ENCODE measurements around the gene SYK.
"Not testable (repeated sequence)": the region's sequence is repeated elsewhere in the genome, so short reads cannot be mapped to it uniquely, and the experiment has no call there.

SYK gene

DNA sequence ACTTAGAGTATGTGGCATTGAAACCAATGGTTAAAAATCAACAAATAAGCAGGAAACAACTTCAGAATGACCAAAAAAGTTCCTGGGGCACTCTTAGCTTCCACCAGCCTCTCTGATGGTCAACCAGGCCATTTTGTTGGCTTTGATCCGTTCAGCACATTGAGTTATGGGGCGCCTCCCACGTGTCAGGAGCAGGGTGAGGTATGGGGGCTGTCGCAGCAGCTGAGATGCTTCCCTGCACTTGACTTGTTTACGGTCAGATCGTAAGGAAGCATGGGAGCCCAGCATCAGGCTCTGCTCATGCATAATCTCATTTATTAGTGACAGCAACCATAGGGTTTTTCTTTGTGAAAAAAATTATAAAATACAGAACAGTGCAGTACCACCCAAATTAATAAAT is 16.7 kb downstream of the SYK start:
- H3K4me1 Mint-ChIP-seq (ENCODE audit: low read depth in 2 of 2) = peaks cover 0 to 5% of the 10 kb centered on the region in 2 donors
- ATAC-seq (replicated peaks) (no peak), DNase-seq (no peak)
- peaks cover 0 to 2% of the 10 kb centered on the region in 2 donors for H3K9me3 Mint-ChIP-seq
- H3K27ac Mint-ChIP-seq = no peak overlapping the region
- H3K36me3 Mint-ChIP-seq (ENCODE audit: insufficient read depth) = no peaks in the 10 kb centered on the region
- H3K27me3 Mint-ChIP-seq = peaks cover 27 to 64% of the 10 kb centered on the region in 2 donors
- H3K4me3 Mint-ChIP-seq = no peak overlapping the region

DNA sequence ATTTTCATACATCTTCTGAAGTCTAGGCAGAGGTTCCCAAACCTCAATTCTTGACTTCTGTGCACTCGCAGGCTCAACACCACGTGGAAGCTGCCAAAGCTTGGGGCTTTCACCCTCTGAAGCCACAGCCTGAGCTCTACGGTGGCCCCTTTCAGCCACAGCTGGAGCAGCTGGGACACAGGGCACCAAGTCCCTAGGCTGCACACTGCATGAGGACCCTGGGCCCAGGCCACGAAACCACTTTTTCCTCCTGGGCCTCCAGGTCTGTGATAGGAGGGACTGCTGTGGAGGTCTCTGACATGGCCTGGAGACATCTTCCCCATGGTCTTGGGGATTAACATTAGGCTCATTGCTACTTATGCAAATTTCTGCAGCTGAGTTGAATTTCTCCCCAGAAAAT is 18.8 kb downstream of the SYK start:
- not testable (repeated sequence) for H3K4me1 Mint-ChIP-seq (ENCODE audit: low read depth in 2 of 2); H3K4me3 Mint-ChIP-seq; H3K9me3 Mint-ChIP-seq; DNase-seq; ATAC-seq (replicated peaks); H3K36me3 Mint-ChIP-seq (ENCODE audit: insufficient read depth); H3K27ac Mint-ChIP-seq
- peaks cover 32 to 65% of the 10 kb centered on the region in 2 donors for H3K27me3 Mint-ChIP-seq

DNA sequence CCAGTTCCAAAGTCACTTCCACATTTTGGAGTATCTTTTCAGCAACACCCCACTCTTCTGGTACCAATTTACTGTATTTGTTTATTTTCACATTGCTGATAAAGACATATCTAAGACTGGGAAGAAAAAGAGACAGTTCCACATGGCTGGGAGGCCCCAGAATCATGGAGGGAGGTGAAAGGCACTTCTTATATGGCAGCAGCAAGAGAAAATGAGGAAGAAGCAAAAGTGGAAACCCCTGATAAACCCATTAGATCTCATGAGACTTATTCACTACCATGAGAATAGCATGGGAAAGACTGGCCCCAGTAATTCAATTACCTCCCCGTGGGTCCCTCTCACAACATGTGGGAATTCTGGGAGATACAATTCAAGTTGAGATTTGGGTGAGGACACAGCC is 19.6 kb downstream of the SYK start:
- H3K27ac Mint-ChIP-seq; DNase-seq; H3K9me3 Mint-ChIP-seq; H3K4me3 Mint-ChIP-seq; H3K36me3 Mint-ChIP-seq (ENCODE audit: insufficient read depth); ATAC-seq (replicated peaks); H3K4me1 Mint-ChIP-seq (ENCODE audit: low read depth in 2 of 2): not testable (repeated sequence)
- H3K27me3 Mint-ChIP-seq = peaks cover 32 to 63% of the 10 kb centered on the region in 2 donors

DNA sequence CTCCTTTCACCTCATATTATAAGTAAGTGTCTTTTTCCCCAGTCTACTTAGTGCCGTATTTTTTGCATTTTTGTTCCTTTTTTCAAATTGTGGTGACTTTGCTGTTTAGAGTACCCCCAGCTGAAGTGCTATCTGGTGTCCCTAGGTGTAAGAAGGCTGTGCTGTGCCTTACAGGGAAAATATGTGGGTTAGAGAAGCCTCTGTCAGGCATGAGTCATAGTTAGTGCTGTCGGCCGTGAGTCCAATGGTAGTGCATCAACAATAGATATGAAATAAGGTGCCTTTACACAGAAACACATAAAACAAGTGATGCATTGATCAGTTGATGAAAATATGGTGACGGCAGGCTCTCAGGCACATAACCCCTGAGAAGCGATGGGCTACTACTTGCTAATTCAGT is 20.1 kb downstream of the SYK start:
- H3K9me3 Mint-ChIP-seq = peaks cover 0 to 2% of the 10 kb centered on the region in 2 donors
- H3K4me1 Mint-ChIP-seq (ENCODE audit: low read depth in 2 of 2) = no peaks in the 10 kb centered on the region
- H3K4me3 Mint-ChIP-seq = no peak overlapping the region
- H3K27ac Mint-ChIP-seq = no peak overlapping the region
- no peaks in the 10 kb centered on the region for H3K36me3 Mint-ChIP-seq (ENCODE audit: insufficient read depth)
- no peak for ATAC-seq (replicated peaks)
- no peak for DNase-seq
- peaks cover 32 to 59% of the 10 kb centered on the region in 2 donors for H3K27me3 Mint-ChIP-seq

DNA sequence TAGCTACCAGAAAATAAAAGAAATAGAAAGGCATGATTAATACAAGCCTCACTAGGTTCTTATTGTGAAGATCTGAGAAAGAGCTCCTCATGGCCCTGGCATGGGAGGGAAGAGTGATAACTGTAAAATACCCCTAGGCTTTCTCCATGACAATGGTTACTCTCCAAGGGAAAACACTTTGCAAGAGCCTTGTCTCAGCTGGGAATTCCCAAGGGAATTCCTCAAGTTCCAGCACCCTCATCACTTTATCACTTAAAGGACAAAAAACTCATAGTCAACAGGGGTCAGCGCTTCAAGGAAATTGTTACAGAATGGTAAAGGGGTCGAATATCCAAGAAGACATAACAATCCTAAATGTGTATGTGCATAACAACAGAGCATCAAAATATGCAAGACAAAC is 21.2 kb downstream of the SYK start:
- H3K27ac Mint-ChIP-seq = no peak overlapping the region
- H3K27me3 Mint-ChIP-seq = peaks cover 42 to 58% of the 10 kb centered on the region in 2 donors
- no peaks in the 10 kb centered on the region for H3K4me1 Mint-ChIP-seq (ENCODE audit: low read depth in 2 of 2)

DNA sequence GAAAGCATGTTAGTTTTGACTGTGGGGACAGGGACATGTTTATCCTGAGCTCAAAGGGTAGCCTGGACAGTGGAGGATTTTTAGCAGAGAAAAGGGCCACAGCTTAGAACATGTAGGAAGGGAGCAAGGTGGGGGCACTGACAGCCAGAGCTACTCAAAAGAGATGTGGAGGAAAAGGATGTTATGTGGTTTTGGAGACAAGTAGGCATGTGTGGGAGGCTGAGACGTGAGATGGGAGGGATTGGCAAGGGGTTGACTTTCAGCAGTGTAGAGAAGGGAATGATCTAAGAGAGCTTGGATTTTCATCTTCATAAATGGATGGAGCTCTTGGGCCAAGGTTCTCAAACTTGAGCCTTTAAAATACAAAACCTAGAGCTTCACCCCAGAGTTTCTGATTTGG is 24.0 kb downstream of the SYK start:
- H3K27me3 Mint-ChIP-seq = peaks cover 45 to 51% of the 10 kb centered on the region in 2 donors
- peaks cover 5% of the 10 kb centered on the region for H3K36me3 Mint-ChIP-seq (ENCODE audit: insufficient read depth)
- no peaks in the 10 kb centered on the region for H3K4me1 Mint-ChIP-seq (ENCODE audit: low read depth in 2 of 2)
- H3K9me3 Mint-ChIP-seq = no peaks in the 10 kb centered on the region
- no peak overlapping the region for H3K4me3 Mint-ChIP-seq
- H3K27ac Mint-ChIP-seq = no peak overlapping the region
- no peak for DNase-seq
- no peak for ATAC-seq (replicated peaks)

More for the DNA sequence above, 21.2 kb downstream of the SYK start:
- no peak for DNase-seq
- Mint-ChIP-seq H3K9me3 (peaks cover 0 to 2% of the 10 kb centered on the region in 2 donors), H3K36me3 (ENCODE audit: insufficient read depth) (peaks cover 5% of the 10 kb centered on the region), H3K4me3 (no peak overlapping the region)
- no peak for ATAC-seq (replicated peaks)

DNA sequence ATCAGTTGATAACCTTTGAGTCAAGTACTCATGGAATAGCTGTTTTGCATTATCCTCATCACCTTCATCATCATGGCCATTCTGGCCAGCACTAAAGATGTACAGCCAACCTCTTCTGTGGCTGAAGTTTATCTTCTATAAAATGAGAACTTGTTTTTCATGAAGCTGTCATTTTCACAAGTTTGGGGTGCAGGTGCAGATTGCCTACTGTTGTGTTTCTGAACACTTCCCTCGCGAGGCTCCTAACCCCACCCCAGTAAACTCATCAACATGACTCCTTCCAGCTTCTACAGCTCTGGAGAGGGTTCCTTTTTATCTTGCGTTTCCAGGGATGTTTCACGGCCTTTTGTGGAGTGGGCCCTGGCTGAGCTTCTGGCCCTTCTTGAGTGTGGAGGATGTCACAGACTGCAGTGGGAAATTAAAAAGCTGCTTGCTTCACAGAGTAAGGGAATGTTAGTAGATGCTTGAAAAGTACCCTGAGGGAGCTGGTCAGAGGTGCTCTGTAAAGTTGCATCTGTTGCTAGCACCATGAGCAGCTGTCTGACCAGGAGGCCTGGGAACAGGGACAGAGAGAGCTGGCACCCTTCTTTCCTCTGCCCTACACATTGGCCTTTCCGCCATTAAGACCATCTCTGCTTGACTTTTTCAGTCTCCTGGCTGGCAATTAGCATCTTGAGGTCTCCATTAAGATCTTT is 24.9 kb downstream of the SYK start:
- no peaks in the 10 kb centered on the region for H3K9me3 Mint-ChIP-seq
- DNase-seq = no peak
- H3K4me3 Mint-ChIP-seq = no peak overlapping the region

DNA sequence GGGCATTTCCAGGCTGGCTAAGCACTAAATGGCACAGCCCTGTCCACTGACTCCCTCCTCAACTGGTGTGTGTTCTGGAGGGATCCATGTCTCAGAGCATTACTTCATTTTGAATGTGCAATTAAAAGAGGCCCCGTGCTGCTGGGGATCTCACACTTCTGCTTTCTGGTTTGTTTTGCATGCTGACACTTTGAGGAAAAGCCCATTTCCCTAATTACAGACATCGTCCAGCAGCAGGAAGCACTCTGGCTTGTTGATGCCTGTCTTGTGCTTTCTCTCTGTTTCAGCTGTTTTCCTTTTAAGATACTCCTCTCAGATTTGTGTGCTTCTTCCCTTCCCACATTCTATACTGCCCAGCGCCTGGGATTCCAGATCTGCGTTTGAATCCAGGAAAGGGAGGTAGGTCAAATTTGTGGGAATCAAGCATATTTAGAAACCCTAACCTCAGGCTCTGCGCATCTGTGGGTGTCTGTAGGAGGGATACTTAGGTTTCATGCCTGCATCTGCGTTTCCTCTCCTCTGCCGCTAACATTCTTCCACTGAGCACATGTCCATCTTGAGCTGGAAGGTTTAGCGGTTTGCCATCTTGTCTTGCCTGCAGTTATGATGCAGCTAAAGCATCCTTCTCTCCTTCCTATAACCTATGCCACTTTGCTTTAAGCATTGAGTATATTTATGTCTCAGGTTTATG is 25.7 kb downstream of the SYK start:
- peaks cover 5% of the 10 kb centered on the region for H3K36me3 Mint-ChIP-seq (ENCODE audit: insufficient read depth)
- H3K27ac Mint-ChIP-seq = no peak overlapping the region
- H3K4me3 Mint-ChIP-seq = no peak overlapping the region
- H3K9me3 Mint-ChIP-seq = no peaks in the 10 kb centered on the region
- no peak for DNase-seq
- no peak for ATAC-seq (replicated peaks)
- H3K27me3 Mint-ChIP-seq = peaks cover 33 to 44% of the 10 kb centered on the region in 2 donors
- no peaks in the 10 kb centered on the region for H3K4me1 Mint-ChIP-seq (ENCODE audit: low read depth in 2 of 2)

More for the DNA sequence above, 24.9 kb downstream of the SYK start:
- Mint-ChIP-seq H3K27ac (no peak overlapping the region), H3K36me3 (ENCODE audit: insufficient read depth) (peaks cover 5% of the 10 kb centered on the region), H3K4me1 (ENCODE audit: low read depth in 2 of 2) (no peaks in the 10 kb centered on the region), H3K27me3 (peaks cover 38 to 51% of the 10 kb centered on the region in 2 donors)
- no peak for ATAC-seq (replicated peaks)

DNA sequence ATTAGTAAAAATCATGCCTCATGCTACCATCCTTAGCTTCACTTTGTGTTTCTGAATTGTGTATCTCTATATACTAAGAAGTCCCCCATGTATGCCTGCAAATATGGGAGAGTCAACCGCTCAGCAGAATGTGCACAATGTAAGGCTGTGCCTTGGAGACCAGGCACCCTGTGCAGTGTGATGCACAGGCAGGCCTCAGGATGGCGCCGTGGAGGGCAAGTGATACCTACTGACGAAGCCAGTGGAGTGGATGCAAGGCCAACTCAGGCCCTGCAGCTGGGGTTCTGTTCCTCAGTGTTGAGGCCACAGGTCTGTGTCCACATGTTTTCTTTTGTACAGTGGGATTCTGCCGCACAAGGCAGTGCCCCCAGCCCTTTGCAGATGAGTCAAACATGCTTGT is 28.4 kb downstream of the SYK start:
- DNase-seq (no peak), ATAC-seq (replicated peaks) (no peak)
- peaks cover 28 to 59% of the 10 kb centered on the region in 2 donors for H3K27me3 Mint-ChIP-seq
- H3K9me3 Mint-ChIP-seq = no peaks in the 10 kb centered on the region
- H3K4me1 Mint-ChIP-seq (ENCODE audit: low read depth in 2 of 2) = no peaks in the 10 kb centered on the region
- peaks cover 5% of the 10 kb centered on the region for H3K36me3 Mint-ChIP-seq (ENCODE audit: insufficient read depth)
- no peak overlapping the region for H3K27ac Mint-ChIP-seq
- no peak overlapping the region for H3K4me3 Mint-ChIP-seq

DNA sequence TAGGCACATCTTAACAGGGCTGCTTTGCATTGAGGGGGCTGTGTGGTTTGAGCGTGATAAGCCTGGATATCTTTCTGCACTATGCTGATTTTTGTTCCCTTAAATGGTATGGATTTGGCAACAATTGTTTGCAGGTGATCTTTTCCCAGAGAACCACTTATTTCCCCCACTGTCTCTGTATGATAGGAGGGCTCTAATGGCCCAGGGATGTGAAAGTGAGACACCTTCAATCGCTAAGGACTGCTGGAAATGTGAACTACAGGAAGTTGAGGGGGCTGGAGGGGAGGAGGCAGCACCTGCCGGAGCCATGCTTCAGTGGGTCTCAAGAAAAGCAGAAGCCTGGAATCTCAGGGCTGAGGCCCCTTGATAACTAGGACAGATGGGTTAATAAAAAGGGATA is 29.4 kb downstream of the SYK start:
- Mint-ChIP-seq H3K4me1 (ENCODE audit: low read depth in 2 of 2) (no peaks in the 10 kb centered on the region), H3K4me3 (no peak overlapping the region), H3K9me3 (no peaks in the 10 kb centered on the region), H3K27ac (no peak overlapping the region), H3K27me3 (peaks cover 33 to 66% of the 10 kb centered on the region in 2 donors), H3K36me3 (ENCODE audit: insufficient read depth) (peaks cover 5% of the 10 kb centered on the region)
- ATAC-seq (replicated peaks) (no peak), DNase-seq (no peak)

DNA sequence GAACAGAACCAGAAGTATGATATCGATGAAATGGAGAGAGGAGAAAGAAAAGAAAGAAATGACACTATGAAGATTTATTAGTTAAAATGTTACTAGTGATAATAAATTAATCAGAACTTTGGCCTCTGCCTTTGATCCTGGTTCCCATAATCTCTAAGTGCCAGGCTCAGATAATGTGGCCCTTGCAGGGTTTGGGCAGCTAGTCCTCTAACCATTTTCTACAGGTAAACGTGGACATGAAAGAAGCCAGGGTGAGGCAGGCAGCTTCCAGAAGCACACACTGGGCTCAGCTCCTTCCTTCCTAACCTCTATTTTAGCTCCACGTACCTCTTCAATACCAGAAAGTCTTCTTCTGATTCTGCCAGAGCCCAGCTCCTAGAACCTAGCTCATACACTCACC is 30.6 kb downstream of the SYK start:
- no peak overlapping the region for H3K27ac Mint-ChIP-seq
- no peaks in the 10 kb centered on the region for H3K9me3 Mint-ChIP-seq
- peaks cover under 1% of the 10 kb centered on the region for H3K36me3 Mint-ChIP-seq (ENCODE audit: insufficient read depth)
- no peak overlapping the region for H3K4me3 Mint-ChIP-seq
- DNase-seq (no peak), ATAC-seq (replicated peaks) (no peak)
- H3K4me1 Mint-ChIP-seq (ENCODE audit: low read depth in 2 of 2) = no peaks in the 10 kb centered on the region
- H3K27me3 Mint-ChIP-seq = peaks cover 29 to 63% of the 10 kb centered on the region in 2 donors

DNA sequence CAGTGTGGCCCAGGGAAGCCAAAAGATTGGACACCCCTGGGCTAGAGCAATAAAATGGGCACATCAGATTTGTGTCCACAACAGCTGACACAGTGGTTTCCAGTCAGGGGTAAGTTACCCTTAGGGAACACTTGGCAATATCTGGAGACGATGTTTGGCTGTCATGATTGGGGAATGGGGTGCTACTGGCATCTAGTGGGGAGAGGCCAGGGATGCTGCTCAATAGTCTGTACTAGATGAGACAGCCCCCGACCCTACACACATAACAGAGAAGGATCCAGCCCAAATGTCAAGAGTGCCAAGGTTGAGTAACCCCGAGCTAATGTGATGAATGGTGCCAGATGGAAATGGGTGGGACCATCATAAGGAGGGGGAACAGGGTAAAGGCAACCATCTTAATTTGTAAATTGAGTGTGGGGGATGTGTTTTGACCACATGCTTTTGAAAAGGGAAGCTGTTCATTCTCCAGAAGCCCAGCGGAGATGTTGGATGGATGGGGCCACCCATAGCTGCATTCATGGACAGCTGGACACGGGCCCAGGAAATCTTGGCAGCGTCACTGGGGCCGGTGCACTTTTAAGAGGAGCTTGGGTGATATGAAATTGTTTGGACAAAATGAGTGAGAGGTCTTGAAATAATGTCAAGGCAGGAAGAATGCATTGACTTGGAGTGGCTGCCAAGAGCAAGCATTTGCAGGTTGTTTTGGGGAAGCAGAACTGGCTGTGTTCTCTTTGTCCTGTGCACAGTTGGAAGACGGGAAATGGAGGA is 33.4 kb downstream of the SYK start:
- H3K27ac Mint-ChIP-seq = no peak overlapping the region
- ATAC-seq (replicated peaks) (no peak), DNase-seq (no peak)
- H3K4me3 Mint-ChIP-seq = no peak overlapping the region
- no peaks in the 10 kb centered on the region for H3K4me1 Mint-ChIP-seq (ENCODE audit: low read depth in 2 of 2)
- H3K36me3 Mint-ChIP-seq (ENCODE audit: insufficient read depth) = no peaks in the 10 kb centered on the region
- H3K27me3 Mint-ChIP-seq = peaks cover 17 to 53% of the 10 kb centered on the region in 2 donors
- no peaks in the 10 kb centered on the region for H3K9me3 Mint-ChIP-seq

DNA sequence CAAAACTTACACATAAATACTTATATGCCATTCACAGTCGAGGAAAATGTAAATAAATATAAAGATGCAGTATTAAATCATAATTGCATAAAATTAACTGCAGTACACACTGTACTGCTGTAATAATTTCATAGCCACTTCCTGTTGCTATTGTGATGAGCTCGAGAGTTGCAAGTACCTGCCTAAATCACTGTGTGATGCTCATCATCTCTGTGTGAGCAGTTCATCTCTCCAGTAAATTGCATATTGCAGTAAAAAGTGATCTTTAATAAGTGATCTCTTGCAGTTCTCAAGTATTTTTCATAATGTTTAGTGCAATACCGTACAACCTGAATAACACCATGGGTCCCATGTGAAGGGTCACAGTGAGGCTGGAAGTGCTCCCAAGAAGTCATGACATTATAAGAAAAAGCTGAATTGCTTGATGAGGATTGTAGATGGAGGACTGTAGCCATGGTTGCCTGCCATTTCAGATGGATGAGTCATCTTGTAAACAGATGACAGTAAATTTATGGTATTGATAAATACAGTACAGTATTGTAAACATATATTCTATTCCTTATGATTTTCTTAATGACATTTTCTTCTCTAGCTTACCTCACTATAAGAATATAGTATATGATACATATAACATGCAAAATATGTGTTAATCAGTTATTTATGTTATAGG is 34.9 kb downstream of the SYK start:
- Mint-ChIP-seq H3K9me3 (no peaks in the 10 kb centered on the region), H3K4me1 (ENCODE audit: low read depth in 2 of 2) (no peaks in the 10 kb centered on the region), H3K27me3 (peaks cover 17 to 46% of the 10 kb centered on the region in 2 donors), H3K4me3 (no peak overlapping the region), H3K27ac (no peak overlapping the region), H3K36me3 (ENCODE audit: insufficient read depth) (no peaks in the 10 kb centered on the region)
- DNase-seq (no peak), ATAC-seq (replicated peaks) (no peak)

All from effector memory CD8-positive, alpha-beta T cell (primary cell).